GM11168 (cell line): ENCODE results near the gene MED16.
"Not testable (repeated sequence)": the region's sequence is repeated elsewhere in the genome, so short reads cannot be mapped to it uniquely, and the experiment has no call there.

Experiments
- in situ Hi-C: fragments of 300-500 bp; cut with MboI; formaldehyde crosslinking; loops from one replicate; pipeline ENCODE4 v1.12.0; 2022; ENCODE audit warnings: low sequenced_read_pairs; ENCODE audit not compliant: unreplicated experiment

MED16 gene

GRCh38 chr19:896434-896833 is 3.4 kb upstream of the MED16 start:
- in situ Hi-C loops, result no loop called here

GRCh38 chr19:892243-892893 is 619 bp downstream of the MED16 start:
- in situ Hi-C loops, result no loop called here

GRCh38 chr19:891421-892200 is 1.4 kb downstream of the MED16 start:
- in situ Hi-C loops, result not testable (repeated sequence)

GRCh38 chr19:890831-891230 is 2.2 kb downstream of the MED16 start:
- in situ Hi-C loops, result no loop called here

GRCh38 chr19:889662-890295 is 3.2 kb downstream of the MED16 start:
- in situ Hi-C loops, result no loop called here

GRCh38 chr19:888581-889385 is 4.2 kb downstream of the MED16 start:
- in situ Hi-C loops, result no loop called here

- in situ Hi-C loops, result no loop called here
Measured at GRCh38 chr19:887599-887998, 5.4 kb downstream of the MED16 start.

- in situ Hi-C loops, result no loop called here
Measured at GRCh38 chr19:887072-887471, 5.9 kb downstream of the MED16 start.

GRCh38 chr19:885536-886224 is 7.3 kb downstream of the MED16 start:
- in situ Hi-C loops, result no loop called here

GRCh38 chr19:884420-885211 is 8.4 kb downstream of the MED16 start:
- in situ Hi-C loops, result no loop called here

- in situ Hi-C loops, result no loop called here
Measured at GRCh38 chr19:883661-884211, 9.3 kb downstream of the MED16 start.

- in situ Hi-C loops, result no loop called here
Measured at GRCh38 chr19:882871-883497, 10.0 kb downstream of the MED16 start.

- in situ Hi-C loops, result no loop called here
Measured at GRCh38 chr19:881385-882071, 11.5 kb downstream of the MED16 start.

- in situ Hi-C loops, result no loop called here
Measured at GRCh38 chr19:879711-880438, 13.1 kb downstream of the MED16 start.

- in situ Hi-C loops, result not testable (repeated sequence)
Measured at GRCh38 chr19:878751-879561, 14.0 kb downstream of the MED16 start.

- in situ Hi-C loops, result not testable (repeated sequence)
Measured at GRCh38 chr19:877992-878660, 14.9 kb downstream of the MED16 start.
